Upper lobe of right lung (tissue), 1 donor: ENCODE data around the gene ZNF549. TPM values are rescaled to one million over a fixed set of nuclear protein-coding genes. Genes with fewer than 3 reads are reported as not detected.
"Not testable (repeated sequence)": the region's sequence is repeated elsewhere in the genome, so short reads cannot be mapped to it uniquely, and the experiment has no call there.

ENCODE experiments used
- ATAC-seq: fragments of 200-7000 bp; cut with Tn5 transposase; one replicate; pipeline ENCODE4 v1.9.1; 2020; ENCODE audit warnings: mild to moderate bottlenecking, moderate library complexity
- DNase-seq: peaks from one replicate; pipeline ENCODE4 v3.0.0-alpha.2; 2020
- H3K27ac ChIP-seq: fragments of 200-600 bp; one replicate; pipeline ENCODE4 v1.8.0; 2022
- H3K27me3 ChIP-seq: fragments of 200-600 bp; one replicate; pipeline ENCODE4 v1.8.0; 2022; ENCODE audit warnings: mild to moderate bottlenecking
- H3K36me3 ChIP-seq: fragments of 200-600 bp; one replicate; pipeline ENCODE4 v1.8.0; 2022
- H3K4me1 ChIP-seq: fragments of 200-600 bp; one replicate; pipeline ENCODE4 v1.8.0; 2022
- H3K4me3 ChIP-seq: fragments of 200-600 bp; one replicate; pipeline ENCODE4 v1.8.0; 2022; ENCODE audit warnings: mild to moderate bottlenecking
- H3K9me3 ChIP-seq: fragments of 200-600 bp; one replicate; pipeline ENCODE4 v1.8.0; 2022
- CTCF ChIP-seq: fragments of 200-600 bp; IDR thresholded peaks from one replicate; pipeline ENCODE4 v1.8.0; 2022; ENCODE audit warnings: antibody characterized with exemption
- intact Hi-C: fragments of 100-400 bp; cut with DNase I; formaldehyde crosslinking; loops from one replicate; pipeline ENCODE4 v1.11.0; 2022
- total RNA-seq: library from RNA; stranded (reverse); fragmentation: NEBNext Ultra II Directional; extraction: Animal tissue kit (Norgen Biotek cat#: 25700); gene quantifications from one replicate; pipeline ENCODE4 v1.2.1, GENCODE V29; 2021
- donor health status: DM: no; HTN: yes; CAD: no; lungs with severe emphysema.

Gene ZNF549
- total RNA-seq, 1 donor from 2014 or later, result 6.4 TPM

DNA sequence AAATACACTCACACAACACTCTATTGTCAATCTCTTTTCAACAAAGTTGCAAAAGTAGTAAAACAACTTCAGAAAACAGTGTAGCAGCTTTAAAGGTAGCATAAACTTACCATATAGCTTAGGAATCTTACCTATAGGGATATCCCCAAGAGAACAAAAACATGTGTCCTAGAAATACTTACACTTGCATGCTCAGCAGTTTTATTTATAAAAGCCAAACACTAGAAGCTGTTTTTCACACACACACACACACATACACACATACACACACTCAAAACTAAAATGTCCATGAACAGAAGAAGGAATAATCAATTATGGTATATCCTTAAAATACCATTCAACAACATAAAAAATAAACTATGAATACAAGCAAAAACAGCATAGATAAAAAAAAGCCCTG lies 15.7 kb upstream of the ZNF549 start:
- no peaks in the 10 kb centered on the region for H3K27me3 ChIP-seq
- H3K4me1 ChIP-seq, result no peaks in the 10 kb centered on the region
- H3K4me3 ChIP-seq, result no peak overlapping the region
- no peak for DNase-seq
- ATAC-seq, result no peak
- H3K36me3 ChIP-seq, result peaks cover 11% of the 10 kb centered on the region
- H3K27ac ChIP-seq, result no peak overlapping the region
- TF ChIP-seq CTCF, result no peak
- intact Hi-C loops, result no loop called here
- peaks cover 31% of the 10 kb centered on the region for H3K9me3 ChIP-seq

GRCh38 chr19:57512845-57513244 lies 14.3 kb upstream of the ZNF549 start:
- Histone ChIP-seq H3K9me3 (peaks cover 34% of the 10 kb centered on the region), H3K4me1 (no peaks in the 10 kb centered on the region), H3K27me3 (no peaks in the 10 kb centered on the region), H3K27ac (no peak overlapping the region), H3K4me3 (no peak overlapping the region), H3K36me3 (no peaks in the 10 kb centered on the region)
- no peak for DNase-seq
- no peak for TF ChIP-seq CTCF
- intact Hi-C loops, result no loop called here
- no peak for ATAC-seq

DNA sequence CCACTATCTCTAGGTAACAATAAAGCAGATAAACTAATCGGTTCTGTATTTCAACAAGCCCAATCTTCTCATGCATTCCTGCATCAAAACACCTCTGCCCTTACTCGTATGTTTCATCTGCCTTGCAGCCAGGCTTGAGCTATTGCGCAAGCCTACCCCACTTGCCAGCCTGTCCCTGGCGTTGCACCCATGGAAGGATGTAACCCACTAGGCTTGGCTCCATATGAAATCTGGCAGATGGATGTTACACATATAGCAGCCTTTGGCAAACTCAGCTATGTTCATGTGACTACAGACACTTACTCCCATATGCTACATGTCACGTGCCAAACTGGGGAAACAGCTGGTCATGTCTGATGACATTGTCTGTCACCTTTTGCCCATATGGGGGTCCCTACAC lies 11.9 kb upstream of the ZNF549 start:
- no peak for TF ChIP-seq CTCF
- ATAC-seq (no peak), DNase-seq (no peak)
- H3K36me3 ChIP-seq, result no peaks in the 10 kb centered on the region
- intact Hi-C loops, result no loop called here
- no peak overlapping the region for H3K27ac ChIP-seq
- H3K4me3 ChIP-seq, result no peak overlapping the region
- H3K9me3 ChIP-seq, result peaks cover 30% of the 10 kb centered on the region
- H3K27me3 ChIP-seq, result no peaks in the 10 kb centered on the region
- H3K4me1 ChIP-seq, result no peaks in the 10 kb centered on the region

GRCh38 chr19:57518021-57518420 lies 9.1 kb upstream of the ZNF549 start:
- H3K27me3 ChIP-seq, DNase-seq, intact Hi-C loops, H3K36me3 ChIP-seq, H3K27ac ChIP-seq, H3K4me3 ChIP-seq, H3K4me1 ChIP-seq, ATAC-seq: not testable (repeated sequence)
- H3K9me3 ChIP-seq, result peaks cover 17% of the 10 kb centered on the region

- DNase-seq, result no peak
- Histone ChIP-seq H3K4me1 (no peaks in the 10 kb centered on the region), H3K9me3 (peaks cover 100% of the 10 kb centered on the region), H3K4me3 (no peak overlapping the region), H3K36me3 (peaks cover 37% of the 10 kb centered on the region), H3K27me3 (no peaks in the 10 kb centered on the region), H3K27ac (no peak overlapping the region)
- no peak for ATAC-seq
- intact Hi-C loops, result no loop called here
- no peak for TF ChIP-seq CTCF
Measured at GRCh38 chr19:57537953-57538547, 10.9 kb downstream of the ZNF549 start.

- Histone ChIP-seq H3K4me3 (no peak overlapping the region), H3K4me1 (no peaks in the 10 kb centered on the region), H3K27ac (no peak overlapping the region), H3K9me3 (peaks cover 91% of the 10 kb centered on the region), H3K27me3 (no peaks in the 10 kb centered on the region), H3K36me3 (peaks cover 46% of the 10 kb centered on the region)
- TF ChIP-seq CTCF, result no peak
- no peak for DNase-seq
- intact Hi-C loops, result no loop called here
- ATAC-seq, result no peak
Measured at GRCh38 chr19:57546513-57546912, 19.4 kb downstream of the ZNF549 start.
